H9 (cell line): ENCODE measurements around the gene CDCA3. TPM values are rescaled to one million over a fixed set of nuclear protein-coding genes. Genes with fewer than 3 reads are reported as not detected.
A peak's percentile ranks its signal among the peaks of the same experiment; 100 is the strongest.

Experiments
- DNase-seq: peaks from one replicate; pipeline ENCODE4 v3.0.0-alpha.2; 2017
- H2AFZ ChIP-seq: one replicate; pipeline ENCODE4 v1.6.1; 2013; ENCODE audit warnings: mild to moderate bottlenecking, low read length, control low read depth, moderate library complexity
- H2AK5ac ChIP-seq: 2 replicates; pipeline ENCODE4 v1.6.1; 2013; ENCODE audit warnings: low read length, control low read depth, mixed read lengths; ENCODE audit not compliant: insufficient read length
- H2BK120ac ChIP-seq: one replicate; pipeline ENCODE4 v1.6.1; 2013; ENCODE audit warnings: low read depth, mild to moderate bottlenecking, low read length, control low read depth, inconsistent platforms; ENCODE audit not compliant: poor library complexity, severe bottlenecking
- H2BK12ac ChIP-seq: 2 replicates; pipeline ENCODE4 v1.6.1; 2013; ENCODE audit warnings: low read length, control low read depth, mixed read lengths, low read depth; ENCODE audit not compliant: insufficient read length
- H2BK15ac ChIP-seq: 2 replicates; pipeline ENCODE4 v1.6.1; 2013; ENCODE audit warnings: low read depth, low read length, control low read depth
- H2BK20ac ChIP-seq: one replicate; pipeline ENCODE4 v1.6.1; 2013; ENCODE audit warnings: low read depth, mild to moderate bottlenecking, low read length, control low read depth, inconsistent platforms; ENCODE audit not compliant: poor library complexity, severe bottlenecking
- H2BK5ac ChIP-seq: 2 replicates; pipeline ENCODE4 v1.6.1; 2013; ENCODE audit warnings: low read length, control low read depth, mixed read lengths; ENCODE audit not compliant: insufficient read length
- H3K14ac ChIP-seq: 2 replicates; pipeline ENCODE4 v1.6.1; 2013; ENCODE audit warnings: low read length, control low read depth; ENCODE audit not compliant: insufficient read depth
- H3K18ac ChIP-seq: 2 replicates; pipeline ENCODE4 v1.6.1; 2013; ENCODE audit warnings: low read depth, mild to moderate bottlenecking, mixed read lengths, low read length, control low read depth; ENCODE audit not compliant: insufficient read length
- H3K23ac ChIP-seq: 2 replicates; pipeline ENCODE4 v1.6.1; 2013; ENCODE audit warnings: low read length, control low read depth, mixed read lengths, low read depth; ENCODE audit not compliant: insufficient read length
- H3K23me2 ChIP-seq: 2 replicates; pipeline ENCODE4 v1.6.1; 2013; ENCODE audit warnings: low read depth, mild to moderate bottlenecking, mixed read lengths, low read length, control low read depth; ENCODE audit not compliant: insufficient read length, poor library complexity, severe bottlenecking
- H3K27ac ChIP-seq: 2 replicates; pipeline ENCODE4 v1.5.1; 2013; ENCODE audit warnings: low read length, control low read depth, mixed read lengths, low read depth; ENCODE audit not compliant: insufficient read length
- H3K27me3 ChIP-seq: 2 replicates; pipeline ENCODE4 v1.6.1; 2013; ENCODE audit warnings: low read length, control low read depth, inconsistent platforms; ENCODE audit not compliant: insufficient read depth
- H3K4ac ChIP-seq: 2 replicates; pipeline ENCODE4 v1.6.1; 2013; ENCODE audit warnings: low read depth, mild to moderate bottlenecking, control low read depth, inconsistent platforms, low read length, moderate library complexity
- H3K4me1 ChIP-seq: 2 replicates; pipeline ENCODE4 v1.6.1; 2013; ENCODE audit warnings: low read length, control low read depth, inconsistent platforms; ENCODE audit not compliant: insufficient read depth
- H3K4me2 ChIP-seq: 2 replicates; pipeline ENCODE4 v1.6.1; 2013; ENCODE audit warnings: low read length, control low read depth, mixed read lengths; ENCODE audit not compliant: insufficient read length, insufficient read depth
- H3K56ac ChIP-seq: 2 replicates; pipeline ENCODE4 v1.6.1; 2013; ENCODE audit warnings: low read depth, mild to moderate bottlenecking, mixed read lengths, low read length, control low read depth; ENCODE audit not compliant: insufficient read length
- H3K79me1 ChIP-seq: 2 replicates; pipeline ENCODE4 v1.6.1; 2013; ENCODE audit warnings: low read depth, mild to moderate bottlenecking, moderate library complexity, low read length, control low read depth, inconsistent platforms; ENCODE audit not compliant: insufficient read depth, poor library complexity, severe bottlenecking
- H3K79me2 ChIP-seq: 2 replicates; pipeline ENCODE4 v1.6.1; 2013; ENCODE audit warnings: low read length, control low read depth, inconsistent platforms; ENCODE audit not compliant: insufficient read depth
- H3K9ac ChIP-seq: 2 replicates; pipeline ENCODE4 v1.6.1; 2013; ENCODE audit warnings: low read length, control low read depth, mixed read lengths; ENCODE audit not compliant: insufficient read length; ENCODE audit errors: extremely low read depth
- H3K9me3 ChIP-seq: one replicate; pipeline ENCODE4 v1.6.1; 2013; ENCODE audit warnings: low read depth, low read length, inconsistent platforms; ENCODE audit not compliant: control insufficient read depth
- H3T11ph ChIP-seq: one replicate; pipeline ENCODE4 v1.6.1; 2013; ENCODE audit warnings: mild to moderate bottlenecking, low read length, control low read depth, inconsistent platforms
- H4K20me1 ChIP-seq: one replicate; pipeline ENCODE4 v1.6.1; 2013; ENCODE audit not compliant: control insufficient read depth, insufficient read length, insufficient read depth
- H4K5ac ChIP-seq: 2 replicates; pipeline ENCODE4 v1.6.1; 2013; ENCODE audit warnings: low read depth, mild to moderate bottlenecking, mixed read lengths, low read length, control low read depth; ENCODE audit not compliant: insufficient read length
- H4K8ac ChIP-seq: replicated peaks from 2 replicates; pipeline ENCODE4 v1.6.1; 2013; ENCODE audit warnings: low read length, control low read depth, mixed read lengths, low read depth; ENCODE audit not compliant: insufficient read length
- H4K91ac ChIP-seq: 2 replicates; pipeline ENCODE4 v1.6.1; 2013; ENCODE audit warnings: low read depth, mild to moderate bottlenecking, moderate library complexity, mixed read lengths, low read length, control low read depth; ENCODE audit not compliant: insufficient read length
- H3K27ac Mint-ChIP-seq, 3 experiments: 2 replicates in 2 of 3; 3 replicates in 1 of 3; pipeline ENCODE4 v1.8.0; 2020 to 2021; ENCODE audit warnings: mixed read lengths in 3 of 3, mild to moderate bottlenecking in 1 of 3, moderate library complexity in 1 of 3
- H3K27me3 Mint-ChIP-seq: 2 replicates; pipeline ENCODE4 v1.8.0; 2021; ENCODE audit warnings: low read depth, mild to moderate bottlenecking, moderate library complexity, mixed read lengths
- H3K36me3 Mint-ChIP-seq, 3 experiments: 2 replicates in 2 of 3; 3 replicates in 1 of 3; pipeline ENCODE4 v1.8.0; 2020 to 2021; ENCODE audit warnings: low read depth in 3 of 3, mixed read lengths in 3 of 3; ENCODE audit not compliant: insufficient read depth in 1 of 3
- H3K4me1 Mint-ChIP-seq, 2 experiments: 2 replicates each; pipeline ENCODE4 v1.8.0; 2020; ENCODE audit warnings: mixed read lengths in 2 of 2
- H3K4me3 Mint-ChIP-seq, 2 experiments: 2 replicates in 1 of 2; 3 replicates in 1 of 2; pipeline ENCODE4 v1.8.0; 2020 to 2021; ENCODE audit warnings: mild to moderate bottlenecking in 2 of 2, mixed read lengths in 2 of 2, moderate library complexity in 1 of 2
- H3K9me3 Mint-ChIP-seq, 2 experiments: 2 replicates in 1 of 2; 3 replicates in 1 of 2; pipeline ENCODE4 v1.8.0; 2020; ENCODE audit warnings: mild to moderate bottlenecking in 2 of 2, mixed read lengths in 2 of 2, moderate library complexity in 1 of 2
- WGBS: extraction: QIAGEN DNeasy Blood & Tissue Kit; methylation state at CpG from one replicate; pipeline ENCODE4 v1.1.7; 2013; ENCODE audit warnings: missing lambda C conversion rate, low lambda C conversion rate, mixed read lengths; ENCODE audit not compliant: insufficient read length; ENCODE audit errors: extremely low coverage; 5-methylcytosine and 5-hydroxymethylcytosine counted together
- total RNA-seq: library from RNA; stranded (reverse); gene quantifications from 2 replicates; pipeline ENCODE4 v1.2.1, GENCODE V29; 2021
- TF ChIP-seq, protein P1 (sequence below): fragments of 200-600 bp; sonication (generic); conservative IDR thresholded peaks from 3 replicates; pipeline ENCODE4 v1.8.0; 2021; ENCODE audit warnings: antibody characterized with exemption, mild to moderate bottlenecking

Gene CDCA3
- total RNA-seq, 1 experiment from 2014 or later = 45.1 TPM

DNA sequence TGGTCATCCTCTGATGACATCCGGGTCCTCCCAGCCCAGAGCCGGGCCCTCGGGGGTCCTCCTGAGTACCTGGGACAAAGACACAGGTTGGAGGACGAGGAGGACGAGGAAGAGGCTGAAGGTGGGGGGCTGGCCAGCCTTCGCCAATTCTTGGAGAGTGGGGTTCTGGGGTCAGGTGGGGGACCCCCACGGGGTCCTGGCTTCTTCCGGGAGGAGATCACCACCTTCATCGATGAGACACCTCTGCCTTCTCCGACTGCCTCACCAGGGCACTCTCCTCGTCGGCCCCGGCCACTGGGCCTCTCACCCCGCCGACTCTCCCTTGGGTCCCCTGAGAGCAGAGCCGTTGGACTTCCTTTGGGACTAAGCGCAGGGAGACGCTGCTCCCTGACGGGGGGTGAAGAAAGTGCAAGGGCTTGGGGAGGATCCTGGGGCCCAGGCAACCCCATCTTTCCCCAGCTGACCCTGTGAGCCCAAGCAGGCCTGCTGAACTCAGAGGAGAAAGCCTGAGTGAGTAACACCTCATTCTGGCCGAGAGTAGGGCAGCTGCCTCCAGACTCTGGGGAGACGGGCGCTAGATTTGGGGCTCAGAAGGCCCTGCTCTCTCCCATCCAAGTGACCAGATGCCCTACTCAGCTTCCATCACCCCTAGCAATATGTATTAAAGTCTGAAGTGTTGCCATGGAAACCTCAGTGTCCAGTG lies 24.2 kb downstream of the CDCA3 start:
- Histone ChIP-seq H3K27me3 (no peaks in the 10 kb centered on the region; the same call in 1 of the 2 replicates), H2AK5ac (no peak overlapping the region), H2BK5ac (no peak overlapping the region), H2BK12ac (no peak overlapping the region), H3T11ph (no peak overlapping the region), H2BK15ac (no peak overlapping the region), H3K9me3 (no peaks in the 10 kb centered on the region), H3K23me2 (peaks cover 17% of the 10 kb centered on the region), H4K20me1 (peaks cover 6% of the 10 kb centered on the region), H3K9ac (no peak overlapping the region), H3K79me1 (no peaks in the 10 kb centered on the region), H2BK120ac (no peak overlapping the region), H3K56ac (no peak overlapping the region), H3K79me2 (peaks cover 2% of the 10 kb centered on the region; the same call in 1 of the 2 replicates), H2BK20ac (no peak overlapping the region), H4K91ac (no peak overlapping the region), H3K4ac (no peak overlapping the region), H3K18ac (no peak overlapping the region), H2AFZ (no peak overlapping the region), H4K8ac (no peak overlapping the region), H3K27ac (no peak overlapping the region), H3K4me1 (peaks cover 3% of the 10 kb centered on the region; the same call in 1 of the 2 replicates), H3K23ac (no peak overlapping the region), H3K4me2 (peak overlapping the region; percentile 80), H3K14ac (no peak overlapping the region), H4K5ac (no peak overlapping the region)
- peaks cover 43 to 60% of the 10 kb centered on the region in 2 experiments for H3K4me1 Mint-ChIP-seq
- peaks cover 34% of the 10 kb centered on the region for H3K27me3 Mint-ChIP-seq
- peaks cover 24 to 30% (median 29%) of the 10 kb centered on the region in 3 experiments for H3K36me3 Mint-ChIP-seq
- DNase-seq = no peak
- peak overlapping the region; percentile 66 to 98 (median 68); a peak in 6 of 7 replicates for H3K27ac Mint-ChIP-seq
- TF ChIP-seq, protein P1, sequence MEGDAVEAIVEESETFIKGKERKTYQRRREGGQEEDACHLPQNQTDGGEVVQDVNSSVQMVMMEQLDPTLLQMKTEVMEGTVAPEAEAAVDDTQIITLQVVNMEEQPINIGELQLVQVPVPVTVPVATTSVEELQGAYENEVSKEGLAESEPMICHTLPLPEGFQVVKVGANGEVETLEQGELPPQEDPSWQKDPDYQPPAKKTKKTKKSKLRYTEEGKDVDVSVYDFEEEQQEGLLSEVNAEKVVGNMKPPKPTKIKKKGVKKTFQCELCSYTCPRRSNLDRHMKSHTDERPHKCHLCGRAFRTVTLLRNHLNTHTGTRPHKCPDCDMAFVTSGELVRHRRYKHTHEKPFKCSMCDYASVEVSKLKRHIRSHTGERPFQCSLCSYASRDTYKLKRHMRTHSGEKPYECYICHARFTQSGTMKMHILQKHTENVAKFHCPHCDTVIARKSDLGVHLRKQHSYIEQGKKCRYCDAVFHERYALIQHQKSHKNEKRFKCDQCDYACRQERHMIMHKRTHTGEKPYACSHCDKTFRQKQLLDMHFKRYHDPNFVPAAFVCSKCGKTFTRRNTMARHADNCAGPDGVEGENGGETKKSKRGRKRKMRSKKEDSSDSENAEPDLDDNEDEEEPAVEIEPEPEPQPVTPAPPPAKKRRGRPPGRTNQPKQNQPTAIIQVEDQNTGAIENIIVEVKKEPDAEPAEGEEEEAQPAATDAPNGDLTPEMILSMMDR = no peak
- H3K4me3 Mint-ChIP-seq = peak overlapping the region; percentile 59 to 79
- no CpG with 5 or more reads among the region's 22 CpGs for WGBS
- no peaks in the 10 kb centered on the region for H3K9me3 Mint-ChIP-seq
